Keratinocyte (primary cell): Measurements from ENCODE around the gene PPP2R5C. TPM values are rescaled to one million over a fixed set of nuclear protein-coding genes. Genes with fewer than 3 reads are reported as not detected.

ENCODE experiments used
- DNase-seq: peaks from one replicate; pipeline ENCODE4 v3.0.0-alpha.2; 2011; ENCODE audit warnings: low read depth, missing footprints, low spot score
- FAIRE-seq: peaks from 2 replicates; lab custom pipeline; 2011; peaks lifted over from hg19 to GRCh38; lab: Jason Lieb, UNC
- H2AFZ ChIP-seq: 2 replicates; pipeline ENCODE4 v1.6.0; 2012; ENCODE audit warnings: low read length, control low read depth, inconsistent platforms; ENCODE audit not compliant: control insufficient read depth
- H3K27ac ChIP-seq: 2 replicates; pipeline ENCODE4 v1.5.1; 2011; ENCODE audit warnings: low read length; ENCODE audit not compliant: control insufficient read depth, insufficient read depth
- H3K27me3 ChIP-seq: 3 replicates; pipeline ENCODE4 v1.6.0; 2011; ENCODE audit warnings: low read length; ENCODE audit not compliant: control insufficient read depth, insufficient read depth; ENCODE audit errors: extremely low read depth
- H3K36me3 ChIP-seq, 2 experiments: 2 replicates in 1 of 2; 3 replicates in 1 of 2; pipeline ENCODE4 v1.5.1; 2011; ENCODE audit warnings: low read length in 2 of 2, mild to moderate bottlenecking in 1 of 2; ENCODE audit not compliant: control insufficient read depth in 2 of 2, insufficient read depth in 2 of 2; ENCODE audit errors: extremely low read depth in 1 of 2
- H3K4me1 ChIP-seq: 3 replicates; pipeline ENCODE4 v1.5.1; 2011; ENCODE audit warnings: low read length; ENCODE audit not compliant: control insufficient read depth, insufficient read depth; ENCODE audit errors: extremely low read depth
- H3K4me2 ChIP-seq: 3 replicates; pipeline ENCODE4 v1.6.0; 2011; ENCODE audit warnings: low read depth, low read length; ENCODE audit not compliant: control insufficient read depth, insufficient read depth; ENCODE audit errors: extremely low read depth
- H3K4me3 ChIP-seq, 3 experiments: fragments of 200-600 bp in 1 of 3; sonication (generic) in 1 of 3; 2 replicates in 2 of 3; 3 replicates in 1 of 3; pipeline ENCODE4 v1.5.1; 2011 to 2016; ENCODE audit warnings: low read length in 3 of 3, mild to moderate bottlenecking in 3 of 3, control low read depth in 2 of 3, inconsistent platforms in 1 of 3, low read depth in 1 of 3, mixed read lengths in 1 of 3, mixed run types in 1 of 3, moderate library complexity in 1 of 3; ENCODE audit not compliant: control insufficient read depth in 2 of 3, insufficient read depth in 2 of 3; ENCODE audit errors: extremely low read depth in 1 of 3
- H3K79me2 ChIP-seq: 2 replicates; pipeline ENCODE4 v1.6.0; 2012; ENCODE audit warnings: low read length; ENCODE audit not compliant: control insufficient read depth, insufficient read depth
- H3K9ac ChIP-seq: 3 replicates; pipeline ENCODE4 v1.6.0; 2011; ENCODE audit warnings: low read length; ENCODE audit not compliant: control insufficient read depth, insufficient read depth; ENCODE audit errors: extremely low read depth
- H3K9me1 ChIP-seq: 3 replicates; pipeline ENCODE4 v1.6.0; 2011; ENCODE audit warnings: low read length; ENCODE audit not compliant: control insufficient read depth, insufficient read depth; ENCODE audit errors: extremely low read depth
- H3K9me3 ChIP-seq: 2 replicates; pipeline ENCODE4 v1.5.1; 2012; ENCODE audit warnings: low read depth, low read length; ENCODE audit not compliant: control insufficient read depth
- H4K20me1 ChIP-seq: 3 replicates; pipeline ENCODE4 v1.6.0; 2011; ENCODE audit warnings: low read length; ENCODE audit not compliant: control insufficient read depth, insufficient read depth; ENCODE audit errors: extremely low read depth
- EZH2 ChIP-seq: IDR thresholded peaks from one replicate; pipeline ENCODE4 v1.6.1; 2012; ENCODE audit warnings: inconsistent platforms, mild to moderate bottlenecking, low read length, moderate library complexity
- dilution Hi-C: fragments of 300-500 bp; cut with MboI; formaldehyde crosslinking; loops from one replicate; pipeline ENCODE4 v1.7.0; 2020; ENCODE audit warnings: low sequenced_read_pairs; ENCODE audit not compliant: extremely low pct_ligation_motif_present
- polyA plus RNA-seq, 5 experiments: library from polyadenylated mRNA; depleted of rRNA in 3 of 5; stranded (reverse) in 3 of 5; stranded (forward) in 1 of 5; unstranded in 1 of 5; fragments of >200 nt; gene quantifications; 1 replicate in 1 of 5; 2 replicates in 3 of 5; 3 replicates in 1 of 5; pipeline versions ENCODE4 v1.2.1 to v1.2.3, GENCODE V29; 2011 to 2012; ENCODE audit warnings: missing spikeins in 2 of 5, low read depth in 1 of 5, low replicate concordance in 1 of 5
- TF ChIP-seq, protein P1 (sequence below), 3 experiments: IDR thresholded peaks in 1 of 3; conservative IDR thresholded peaks in 1 of 3; optimal IDR thresholded peaks in 1 of 3; 2 replicates in 2 of 3; 3 replicates in 1 of 3; pipeline versions ENCODE3 to v1.5.1; 2011; ENCODE audit warnings: low read length in 3 of 3, mild to moderate bottlenecking in 3 of 3, moderate library complexity in 2 of 3, control low read depth in 1 of 3, inconsistent platforms in 1 of 3; ENCODE audit not compliant: insufficient read depth in 2 of 3; ENCODE audit errors: extremely low read depth in 1 of 3

Gene PPP2R5C
- polyA plus RNA-seq, 1 donor (not counting 4 experiments of a cell fraction or from before 2014, with no cell fraction given): 105 TPM

DNA sequence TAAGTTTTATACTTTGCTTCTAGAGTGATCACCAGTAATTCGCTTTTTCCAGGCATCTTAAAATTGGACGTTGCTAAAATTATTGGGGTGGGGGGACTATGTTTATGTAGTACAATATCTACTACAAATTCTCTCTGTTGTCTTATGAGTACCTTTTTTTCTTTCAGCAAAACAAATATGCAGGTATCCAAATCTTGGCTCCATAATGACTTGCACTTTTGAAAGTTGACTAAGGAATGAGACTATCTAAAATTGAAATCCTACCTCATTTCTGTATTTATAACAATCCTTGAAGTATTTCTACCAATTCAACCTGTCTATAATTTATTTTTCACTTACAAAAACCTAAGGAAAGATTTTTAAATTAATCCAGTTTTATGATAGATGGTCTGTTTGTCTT is 205.2 kb downstream of the PPP2R5C start:
- no peak overlapping the region for H2AFZ ChIP-seq
- no peaks in the 10 kb centered on the region for H4K20me1 ChIP-seq
- H3K4me2 ChIP-seq: peak overlapping the region; percentile 93
- H3K27ac ChIP-seq: peak overlapping the region; percentile 66
- peaks cover 3% of the 10 kb centered on the region for H3K9me1 ChIP-seq
- peak overlapping the region; percentile 81 for H3K9ac ChIP-seq
- H3K9me3 ChIP-seq: no peaks in the 10 kb centered on the region
- no peak for FAIRE-seq
- H3K36me3 ChIP-seq: peaks cover 5 to 13% of the 10 kb centered on the region in 2 experiments
- TF ChIP-seq, protein P1, sequence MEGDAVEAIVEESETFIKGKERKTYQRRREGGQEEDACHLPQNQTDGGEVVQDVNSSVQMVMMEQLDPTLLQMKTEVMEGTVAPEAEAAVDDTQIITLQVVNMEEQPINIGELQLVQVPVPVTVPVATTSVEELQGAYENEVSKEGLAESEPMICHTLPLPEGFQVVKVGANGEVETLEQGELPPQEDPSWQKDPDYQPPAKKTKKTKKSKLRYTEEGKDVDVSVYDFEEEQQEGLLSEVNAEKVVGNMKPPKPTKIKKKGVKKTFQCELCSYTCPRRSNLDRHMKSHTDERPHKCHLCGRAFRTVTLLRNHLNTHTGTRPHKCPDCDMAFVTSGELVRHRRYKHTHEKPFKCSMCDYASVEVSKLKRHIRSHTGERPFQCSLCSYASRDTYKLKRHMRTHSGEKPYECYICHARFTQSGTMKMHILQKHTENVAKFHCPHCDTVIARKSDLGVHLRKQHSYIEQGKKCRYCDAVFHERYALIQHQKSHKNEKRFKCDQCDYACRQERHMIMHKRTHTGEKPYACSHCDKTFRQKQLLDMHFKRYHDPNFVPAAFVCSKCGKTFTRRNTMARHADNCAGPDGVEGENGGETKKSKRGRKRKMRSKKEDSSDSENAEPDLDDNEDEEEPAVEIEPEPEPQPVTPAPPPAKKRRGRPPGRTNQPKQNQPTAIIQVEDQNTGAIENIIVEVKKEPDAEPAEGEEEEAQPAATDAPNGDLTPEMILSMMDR (optimal IDR thresholded peaks at IDR 0.05 in 1 of 3, IDR thresholded peaks at IDR 0.05 in 1 of 3, conservative IDR thresholded peaks at IDR 0.05 in 1 of 3; ENCODE audit: extremely low read depth in 1 of 3, insufficient read depth in 2 of 3, low read length in 3 of 3): no peak
- no peak for TF ChIP-seq EZH2
- H3K27me3 ChIP-seq: no peaks in the 10 kb centered on the region
- H3K79me2 ChIP-seq: peaks cover 71% of the 10 kb centered on the region
- peaks cover 31% of the 10 kb centered on the region for H3K4me1 ChIP-seq
- DNase-seq: no peak
- peak overlapping the region; percentile 90 to 95 (median 91) for H3K4me3 ChIP-seq
- dilution Hi-C loops: no loop called here

DNA sequence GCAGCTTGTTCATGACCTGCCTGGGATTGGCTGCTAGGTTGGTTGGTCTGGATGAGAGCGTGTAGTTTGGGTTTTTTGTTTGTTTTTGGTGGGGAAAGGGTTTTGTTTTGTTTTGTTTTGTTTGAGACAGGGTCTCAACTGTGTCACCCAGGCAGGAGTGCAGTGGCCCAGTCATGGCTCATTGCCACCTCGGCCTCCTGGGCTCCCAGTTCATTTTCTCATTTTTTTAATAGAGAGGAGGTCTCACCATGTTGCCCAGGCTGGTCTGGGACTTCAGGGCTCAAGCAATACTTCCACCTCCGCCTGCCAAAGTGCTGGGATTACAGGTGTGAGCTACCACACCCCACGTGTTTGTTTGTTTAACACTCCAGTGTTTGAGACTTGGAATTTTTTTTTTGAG is 206.7 kb downstream of the PPP2R5C start:
- H3K4me2 ChIP-seq: peak overlapping the region; percentile 93
- H3K9me1 ChIP-seq: no peaks in the 10 kb centered on the region
- H3K79me2 ChIP-seq: peaks cover 80% of the 10 kb centered on the region
- no peak for TF ChIP-seq EZH2
- TF ChIP-seq, protein P1 (optimal IDR thresholded peaks at IDR 0.05 in 1 of 3, IDR thresholded peaks at IDR 0.05 in 1 of 3, conservative IDR thresholded peaks at IDR 0.05 in 1 of 3; ENCODE audit: extremely low read depth in 1 of 3, insufficient read depth in 2 of 3, low read length in 3 of 3): no peak
- no peaks in the 10 kb centered on the region for H3K27me3 ChIP-seq
- no peak for FAIRE-seq
- no peak overlapping the region for H3K9ac ChIP-seq
- H3K9me3 ChIP-seq: no peaks in the 10 kb centered on the region
- H3K27ac ChIP-seq: no peak overlapping the region
- no peaks in the 10 kb centered on the region for H4K20me1 ChIP-seq
- no peak overlapping the region for H2AFZ ChIP-seq
- peaks cover 33% of the 10 kb centered on the region for H3K4me1 ChIP-seq
- H3K4me3 ChIP-seq: no peak overlapping the region
- DNase-seq: no peak
- H3K36me3 ChIP-seq: peaks cover 5 to 13% of the 10 kb centered on the region in 2 experiments
- dilution Hi-C loops: no loop called here
